Measurements from ENCODE around the gene BICC1. TPM values are rescaled to one million over a fixed set of nuclear protein-coding genes. Genes with fewer than 3 reads are reported as not detected.
A peak's percentile ranks its signal among the peaks of the same experiment; 100 is the strongest.

BICC1 gene
- total RNA-seq, 1 donor from 2014 or later, result 58.0 TPM

DNA sequence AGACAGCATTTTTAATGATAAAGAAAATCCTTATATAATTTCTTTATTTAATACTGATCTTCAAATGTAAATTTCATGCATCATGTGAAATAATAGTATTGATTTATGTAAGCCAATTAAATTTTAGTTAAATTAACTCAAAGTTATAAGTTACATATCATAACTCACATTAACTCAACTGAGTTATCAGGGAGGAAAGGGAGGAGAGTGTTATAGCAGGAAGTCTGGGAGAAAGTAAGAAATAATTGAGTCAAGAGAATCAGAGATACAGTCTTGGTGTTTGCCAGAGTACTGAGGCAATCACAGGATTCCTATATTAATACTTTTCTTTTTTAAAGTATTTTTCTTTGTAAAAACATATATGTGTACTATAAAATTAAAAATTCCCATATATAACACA is 4.0 kb downstream of the BICC1 start:
- TF ChIP-seq, protein P1, sequence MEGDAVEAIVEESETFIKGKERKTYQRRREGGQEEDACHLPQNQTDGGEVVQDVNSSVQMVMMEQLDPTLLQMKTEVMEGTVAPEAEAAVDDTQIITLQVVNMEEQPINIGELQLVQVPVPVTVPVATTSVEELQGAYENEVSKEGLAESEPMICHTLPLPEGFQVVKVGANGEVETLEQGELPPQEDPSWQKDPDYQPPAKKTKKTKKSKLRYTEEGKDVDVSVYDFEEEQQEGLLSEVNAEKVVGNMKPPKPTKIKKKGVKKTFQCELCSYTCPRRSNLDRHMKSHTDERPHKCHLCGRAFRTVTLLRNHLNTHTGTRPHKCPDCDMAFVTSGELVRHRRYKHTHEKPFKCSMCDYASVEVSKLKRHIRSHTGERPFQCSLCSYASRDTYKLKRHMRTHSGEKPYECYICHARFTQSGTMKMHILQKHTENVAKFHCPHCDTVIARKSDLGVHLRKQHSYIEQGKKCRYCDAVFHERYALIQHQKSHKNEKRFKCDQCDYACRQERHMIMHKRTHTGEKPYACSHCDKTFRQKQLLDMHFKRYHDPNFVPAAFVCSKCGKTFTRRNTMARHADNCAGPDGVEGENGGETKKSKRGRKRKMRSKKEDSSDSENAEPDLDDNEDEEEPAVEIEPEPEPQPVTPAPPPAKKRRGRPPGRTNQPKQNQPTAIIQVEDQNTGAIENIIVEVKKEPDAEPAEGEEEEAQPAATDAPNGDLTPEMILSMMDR (IDR thresholded peaks at IDR 0.05; ENCODE audit: insufficient read depth, low read length, poor library complexity, severe bottlenecking), result no peak
- Histone ChIP-seq H3K36me3 (ENCODE audit: control insufficient read depth, insufficient read depth, low read length) (no peaks in the 10 kb centered on the region), H3K27me3 (ENCODE audit: control insufficient read depth, insufficient read depth, low read length) (no peaks in the 10 kb centered on the region), H3K4me3 (ENCODE audit: low read depth, low read length) (peak overlapping the region; percentile 34)
- no peak for DNase-seq (ENCODE audit: low read depth)

DNA sequence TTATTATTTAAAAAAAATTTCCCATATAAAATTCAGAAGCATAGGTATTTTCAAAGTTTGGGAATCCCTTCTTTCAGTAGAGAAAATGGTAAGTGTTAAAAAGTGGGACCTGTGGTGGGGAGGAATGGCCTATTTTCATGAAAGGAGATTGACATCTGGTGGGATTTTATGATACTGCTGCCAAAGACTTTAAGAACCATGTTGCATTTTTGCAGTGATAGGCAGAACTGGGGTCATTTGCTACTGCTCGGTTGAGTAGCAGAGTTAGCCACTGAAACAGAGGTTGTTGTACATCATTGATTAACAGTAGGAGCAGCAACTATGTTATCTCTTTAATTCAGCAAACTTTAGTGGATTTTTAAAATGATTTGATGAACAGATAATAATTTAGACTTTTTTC is 4.4 kb downstream of the BICC1 start:
- no peak for DNase-seq (ENCODE audit: low read depth)
- TF ChIP-seq, protein P1 (IDR thresholded peaks at IDR 0.05; ENCODE audit: insufficient read depth, low read length, poor library complexity, severe bottlenecking), result no peak
- Histone ChIP-seq H3K4me3 (ENCODE audit: low read depth, low read length) (peak overlapping the region; percentile 26), H3K27me3 (ENCODE audit: control insufficient read depth, insufficient read depth, low read length) (no peaks in the 10 kb centered on the region), H3K36me3 (ENCODE audit: control insufficient read depth, insufficient read depth, low read length) (no peaks in the 10 kb centered on the region)

DNA sequence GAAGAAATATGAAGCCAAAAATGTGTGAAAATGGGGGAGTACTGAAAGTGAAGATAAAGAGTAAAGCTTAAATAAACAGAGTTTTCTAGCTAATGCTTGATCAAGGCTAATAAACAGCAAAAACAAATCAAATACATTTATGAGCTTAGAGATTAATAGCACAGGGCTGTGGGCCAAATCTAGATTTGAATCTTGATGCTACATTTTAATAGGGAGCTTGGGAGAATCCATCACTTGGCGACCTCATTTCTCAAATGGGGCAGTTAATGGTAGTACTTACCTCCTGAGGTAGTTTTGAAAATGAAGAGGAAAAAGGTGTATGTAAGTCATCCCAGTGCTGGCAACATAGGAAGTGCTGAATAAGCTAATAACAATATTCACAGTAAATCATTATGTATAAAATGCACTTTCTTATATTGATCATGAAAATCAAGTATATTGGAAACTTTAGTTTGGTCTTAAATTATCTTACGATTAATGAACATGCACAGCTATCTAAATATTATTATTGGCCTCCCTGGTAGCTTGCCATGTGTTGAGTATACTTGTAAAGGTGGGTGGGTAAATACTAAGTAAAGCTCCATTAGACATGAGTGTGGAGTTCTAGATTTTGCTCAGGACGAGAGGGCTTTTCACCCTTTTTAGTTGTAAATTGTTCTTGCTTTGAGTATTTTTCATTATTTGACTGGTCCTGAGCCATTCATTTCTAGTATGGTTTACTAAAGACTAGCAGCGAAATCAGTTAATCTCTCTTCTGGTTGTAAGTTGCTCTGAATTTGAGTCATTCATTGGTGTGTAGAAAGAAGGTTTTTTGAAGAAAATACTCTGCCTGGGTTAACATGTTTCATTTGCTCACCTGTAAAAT is 5.1 kb downstream of the BICC1 start:
- no peak for DNase-seq (ENCODE audit: low read depth)
- TF ChIP-seq, protein P1 (IDR thresholded peaks at IDR 0.05; ENCODE audit: insufficient read depth, low read length, poor library complexity, severe bottlenecking), result no peak
- Histone ChIP-seq H3K4me3 (ENCODE audit: low read depth, low read length) (peak overlapping the region; percentile 26), H3K36me3 (ENCODE audit: control insufficient read depth, insufficient read depth, low read length) (no peaks in the 10 kb centered on the region), H3K27me3 (ENCODE audit: control insufficient read depth, insufficient read depth, low read length) (no peaks in the 10 kb centered on the region)

DNA sequence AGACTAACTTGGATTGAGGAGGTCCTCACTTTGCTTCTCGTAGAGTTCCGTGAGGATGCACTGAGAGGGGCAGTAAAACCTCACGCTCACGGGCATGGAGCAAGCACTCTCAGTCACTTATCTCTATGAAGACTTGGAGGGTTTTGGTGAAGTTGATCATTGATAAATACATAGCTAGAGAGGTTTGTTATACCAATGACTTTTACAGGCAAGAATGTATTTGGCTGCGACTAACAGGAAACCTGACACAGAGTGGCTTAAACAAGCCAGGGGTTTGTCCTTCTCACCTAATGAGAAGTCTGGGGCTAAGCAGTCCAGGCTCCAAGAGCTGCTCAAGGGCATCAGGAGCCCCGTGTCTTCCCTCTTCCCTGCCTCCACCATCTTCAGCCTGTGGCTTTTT is 6.1 kb downstream of the BICC1 start:
- TF ChIP-seq, protein P1 (IDR thresholded peaks at IDR 0.05; ENCODE audit: insufficient read depth, low read length, poor library complexity, severe bottlenecking), result no peak
- Histone ChIP-seq H3K27me3 (ENCODE audit: control insufficient read depth, insufficient read depth, low read length) (no peaks in the 10 kb centered on the region), H3K4me3 (ENCODE audit: low read depth, low read length) (peak overlapping the region; percentile 26), H3K36me3 (ENCODE audit: control insufficient read depth, insufficient read depth, low read length) (no peaks in the 10 kb centered on the region)
- DNase-seq (ENCODE audit: low read depth), result peak; percentile 74

DNA sequence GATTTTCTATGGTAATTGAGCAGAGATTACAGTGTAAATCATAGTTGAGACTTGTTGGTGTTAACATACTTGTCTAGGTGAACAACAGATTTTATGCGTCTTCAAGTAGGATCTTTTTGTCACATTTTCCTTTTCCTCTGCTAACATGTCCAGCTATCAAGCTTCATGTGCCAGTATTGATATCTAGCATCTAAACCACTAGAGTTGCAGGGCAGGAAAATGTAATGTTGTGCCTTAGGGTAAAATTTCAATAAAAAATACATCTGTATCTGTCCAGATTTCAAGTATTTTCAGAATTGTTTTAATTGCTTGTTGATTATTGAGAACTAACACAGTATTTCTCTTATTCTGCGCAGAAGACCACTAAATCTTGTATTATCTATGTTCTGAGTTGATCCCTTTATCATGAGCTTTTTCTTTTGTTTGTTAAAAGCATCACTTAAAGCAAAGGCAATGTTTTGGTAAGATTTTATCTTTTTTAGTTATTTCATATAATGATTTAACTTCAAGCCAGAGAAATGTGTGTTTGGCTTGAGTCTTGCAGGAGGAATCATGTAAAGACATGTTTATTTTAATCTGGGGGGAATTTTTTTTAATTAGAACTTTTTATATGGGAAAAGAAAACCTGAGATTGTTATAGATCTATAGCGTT is 16.5 kb downstream of the BICC1 start:
- no peak for DNase-seq (ENCODE audit: low read depth)
- TF ChIP-seq, protein P1 (IDR thresholded peaks at IDR 0.05; ENCODE audit: insufficient read depth, low read length, poor library complexity, severe bottlenecking), result no peak
- Histone ChIP-seq H3K36me3 (ENCODE audit: control insufficient read depth, insufficient read depth, low read length) (no peaks in the 10 kb centered on the region), H3K4me3 (ENCODE audit: low read depth, low read length) (no peak overlapping the region), H3K27me3 (ENCODE audit: control insufficient read depth, insufficient read depth, low read length) (no peaks in the 10 kb centered on the region)

Measured in kidney epithelial cell (primary cell).